ENCODE measurements around the gene ABHD11. TPM values are rescaled to one million over a fixed set of nuclear protein-coding genes. Genes with fewer than 3 reads are reported as not detected.

ABHD11 gene
- total RNA-seq, 2 donors from 2014 or later, result 21.5 to 22.7 TPM

DNA sequence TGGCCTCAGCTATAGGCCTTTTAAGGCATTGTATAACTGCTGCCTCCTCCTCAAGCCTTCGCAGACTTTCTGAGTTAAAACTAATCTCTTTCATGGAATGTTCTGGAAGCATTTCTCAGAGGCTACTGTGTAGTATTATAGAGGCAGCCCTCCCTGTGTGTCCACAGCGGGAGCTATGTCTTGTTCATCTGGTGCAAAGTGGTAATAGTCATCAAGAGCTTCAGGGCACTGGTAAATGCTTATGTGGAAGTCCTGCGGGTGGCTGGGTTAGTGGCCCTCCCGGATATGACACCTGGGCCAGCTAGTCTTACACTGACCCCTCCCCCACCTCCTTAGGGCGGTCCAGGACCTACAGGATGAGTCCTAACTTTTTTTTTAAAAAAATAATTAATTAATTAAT is 2.2 kb upstream of the ABHD11 start:
- H3K27ac ChIP-seq, result peak overlapping the region; percentile 51 to 100 (median 98)
- no peak for ATAC-seq
- no peaks in the 10 kb centered on the region for H3K27me3 ChIP-seq
- TF ChIP-seq, protein P1, sequence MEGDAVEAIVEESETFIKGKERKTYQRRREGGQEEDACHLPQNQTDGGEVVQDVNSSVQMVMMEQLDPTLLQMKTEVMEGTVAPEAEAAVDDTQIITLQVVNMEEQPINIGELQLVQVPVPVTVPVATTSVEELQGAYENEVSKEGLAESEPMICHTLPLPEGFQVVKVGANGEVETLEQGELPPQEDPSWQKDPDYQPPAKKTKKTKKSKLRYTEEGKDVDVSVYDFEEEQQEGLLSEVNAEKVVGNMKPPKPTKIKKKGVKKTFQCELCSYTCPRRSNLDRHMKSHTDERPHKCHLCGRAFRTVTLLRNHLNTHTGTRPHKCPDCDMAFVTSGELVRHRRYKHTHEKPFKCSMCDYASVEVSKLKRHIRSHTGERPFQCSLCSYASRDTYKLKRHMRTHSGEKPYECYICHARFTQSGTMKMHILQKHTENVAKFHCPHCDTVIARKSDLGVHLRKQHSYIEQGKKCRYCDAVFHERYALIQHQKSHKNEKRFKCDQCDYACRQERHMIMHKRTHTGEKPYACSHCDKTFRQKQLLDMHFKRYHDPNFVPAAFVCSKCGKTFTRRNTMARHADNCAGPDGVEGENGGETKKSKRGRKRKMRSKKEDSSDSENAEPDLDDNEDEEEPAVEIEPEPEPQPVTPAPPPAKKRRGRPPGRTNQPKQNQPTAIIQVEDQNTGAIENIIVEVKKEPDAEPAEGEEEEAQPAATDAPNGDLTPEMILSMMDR (IDR thresholded peaks at IDR 0.05), result no peak
- TF ChIP-seq POLR2A (IDR thresholded peaks at IDR 0.05), result no peak
- intact Hi-C loops (cut with DNase I), result no loop called here
- peaks cover 86% of the 10 kb centered on the region for H3K4me1 ChIP-seq
- no peak overlapping the region for H3K4me3 ChIP-seq
- no peaks in the 10 kb centered on the region for H3K9me3 ChIP-seq
- H3K36me3 ChIP-seq (replicated peaks in 1 of 2; ENCODE audit: insufficient read depth in 1 of 2, low read depth in 2 of 2), result peaks cover 0 to 7% of the 10 kb centered on the region in 2 donors
- WGBS, 2 donors, result 75 to 77% methylated on average over 5 of the region's 5 CpGs
- DNase-seq, result peak in 1 of 4 donors; percentile 27

DNA sequence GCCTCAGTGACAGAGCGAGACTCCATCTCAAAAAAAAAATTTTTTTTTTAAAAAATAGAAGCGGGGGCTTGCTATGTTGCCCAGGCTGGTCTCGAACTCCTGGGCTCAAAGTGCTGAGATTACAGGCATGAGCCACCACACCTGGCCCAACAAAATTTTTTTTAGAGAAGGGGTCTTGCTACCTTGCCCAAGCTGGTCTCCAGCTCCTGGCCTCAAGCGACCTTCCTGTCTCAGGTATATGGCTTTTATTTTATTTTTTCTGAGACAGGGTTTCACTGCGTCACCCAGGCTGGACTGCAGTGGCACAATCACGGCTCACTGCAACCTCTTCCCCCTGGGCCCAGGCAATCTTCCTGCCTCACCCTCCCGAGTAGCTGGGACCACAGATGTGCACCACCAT is 1.6 kb upstream of the ABHD11 start:
- no peaks in the 10 kb centered on the region for H3K9me3 ChIP-seq
- peak overlapping the region; percentile 51 to 100 (median 98) for H3K27ac ChIP-seq
- no peak for DNase-seq
- intact Hi-C loops (cut with DNase I), result no loop called here
- H3K36me3 ChIP-seq (replicated peaks in 1 of 2; ENCODE audit: insufficient read depth in 1 of 2, low read depth in 2 of 2), result peaks cover 0 to 7% of the 10 kb centered on the region in 2 donors
- H3K4me1 ChIP-seq, result peaks cover 87% of the 10 kb centered on the region
- TF ChIP-seq, protein P1 (IDR thresholded peaks at IDR 0.05), result no peak
- no peak for TF ChIP-seq POLR2A (IDR thresholded peaks at IDR 0.05)
- ATAC-seq, result no peak
- H3K27me3 ChIP-seq, result no peaks in the 10 kb centered on the region
- H3K4me3 ChIP-seq, result no peak overlapping the region
- WGBS, 2 donors, result 88 to 97% methylated on average over 7 of the region's 7 CpGs

DNA sequence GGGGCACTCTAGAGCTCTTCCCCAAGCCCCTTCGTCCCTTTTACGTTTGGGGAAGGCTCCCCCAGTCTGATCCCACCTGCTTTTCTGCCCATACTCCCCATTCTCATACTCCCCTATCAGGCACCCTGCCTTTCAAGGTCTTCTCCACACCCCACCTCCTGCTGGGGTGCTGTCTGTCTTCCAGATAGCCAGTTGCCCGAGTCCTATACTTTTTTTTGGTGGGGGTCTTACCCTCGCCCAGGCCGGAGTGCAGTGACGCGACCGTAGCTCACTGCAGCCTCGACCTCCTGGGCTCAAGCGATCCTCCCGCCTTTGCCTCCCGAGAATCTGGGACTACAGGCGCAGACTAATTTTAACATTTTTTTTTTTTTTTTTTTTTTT is 775 bp upstream of the ABHD11 start:
- H3K27ac ChIP-seq, result peak overlapping the region; percentile 94 to 100 (median 98)
- no peak for ATAC-seq
- no peaks in the 10 kb centered on the region for H3K9me3 ChIP-seq
- peak in 3 of 4 donors; percentile 36 to 46 (median 43) for DNase-seq
- H3K27me3 ChIP-seq, result no peaks in the 10 kb centered on the region
- H3K4me1 ChIP-seq, result peaks cover 88% of the 10 kb centered on the region
- intact Hi-C loops (cut with DNase I), result no loop called here
- peaks cover 0 to 7% of the 10 kb centered on the region in 2 donors for H3K36me3 ChIP-seq (replicated peaks in 1 of 2; ENCODE audit: insufficient read depth in 1 of 2, low read depth in 2 of 2)
- WGBS, 2 donors, result 22 to 28% methylated on average over 13 of the region's 13 CpGs
- no peak for TF ChIP-seq POLR2A (IDR thresholded peaks at IDR 0.05)
- TF ChIP-seq, protein P1 (IDR thresholded peaks at IDR 0.05), result no peak
- H3K4me3 ChIP-seq, result peak overlapping the region in 1 of 2 donors; percentile 7

DNA sequence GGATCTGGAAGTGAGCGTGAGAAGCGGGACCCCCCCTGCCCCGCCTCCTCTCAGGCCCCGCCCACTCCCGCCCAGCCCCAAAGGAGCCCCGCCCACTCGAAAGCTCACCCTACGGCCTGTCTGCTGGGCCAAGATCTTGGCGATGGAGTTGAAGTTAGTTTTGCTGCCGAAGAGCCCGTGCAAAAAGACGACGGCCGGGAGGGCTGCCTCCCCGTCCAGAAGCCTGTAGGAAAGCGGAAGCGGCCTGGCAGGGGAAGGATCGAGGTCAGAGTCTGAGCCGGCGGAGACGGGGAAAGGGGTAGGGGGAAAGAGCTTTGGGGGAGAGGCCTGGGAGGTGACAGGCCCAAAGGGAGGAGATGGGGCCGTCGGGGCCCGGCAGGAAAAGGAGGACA is 386 bp downstream of the ABHD11 start:
- TF ChIP-seq, protein P1 (IDR thresholded peaks at IDR 0.05), result no peak
- no peak for TF ChIP-seq POLR2A (IDR thresholded peaks at IDR 0.05)
- peak overlapping the region; percentile 94 to 100 (median 98) for H3K27ac ChIP-seq
- peaks cover 0 to 7% of the 10 kb centered on the region in 2 donors for H3K36me3 ChIP-seq (replicated peaks in 1 of 2; ENCODE audit: insufficient read depth in 1 of 2, low read depth in 2 of 2)
- WGBS, 2 donors, result 0 to 1% methylated on average over 13 to 23 of the region's 24 CpGs
- peaks cover 77% of the 10 kb centered on the region for H3K4me1 ChIP-seq
- DNase-seq (peak; percentile 59 to 73 (median 66)), ATAC-seq (no peak)
- H3K9me3 ChIP-seq, result no peaks in the 10 kb centered on the region
- no peaks in the 10 kb centered on the region for H3K27me3 ChIP-seq
- intact Hi-C loops (cut with DNase I), result no loop called here
- H3K4me3 ChIP-seq, result peak overlapping the region; percentile 49 to 87

Data from body of pancreas (tissue), 4 donors.